HepG2 (cell line): Measurements from ENCODE around the gene SECTM1. TPM values are rescaled to one million over a fixed set of nuclear protein-coding genes. Genes with fewer than 3 reads are reported as not detected.
A peak's percentile ranks its signal among the peaks of the same experiment; 100 is the strongest.

Experiments
- FUBP1 ChIP-seq: sonication (generic); formaldehyde crosslinking; IDR thresholded peaks from 2 replicates; pipeline ENCODE4 v1.5.1; 2020; ENCODE audit warnings: missing genetic modification reagents, mild to moderate bottlenecking, borderline replicate concordance
- MEF2D ChIP-seq: sonication (generic); formaldehyde crosslinking; IDR thresholded peaks from 2 replicates; pipeline ENCODE4 v1.5.1; 2020; ENCODE audit warnings: mild to moderate bottlenecking, missing genetic modification reagents
- MTA1 ChIP-seq: sonication (generic); formaldehyde crosslinking; IDR thresholded peaks from 2 replicates; pipeline ENCODE4 v1.4.0; 2020; ENCODE audit warnings: missing genetic modification reagents, mild to moderate bottlenecking, borderline replicate concordance
- NCOA2 ChIP-seq: sonication (generic); formaldehyde crosslinking; IDR thresholded peaks from 2 replicates; pipeline ENCODE4 v1.8.0; 2022; ENCODE audit warnings: inconsistent platforms
- NFIC ChIP-seq: IDR thresholded peaks from 2 replicates; pipeline ENCODE4 v1.6.1; 2012; ENCODE audit warnings: mild to moderate bottlenecking, low read length, inconsistent platforms
- POLR2AphosphoS5 ChIP-seq: IDR thresholded peaks from 2 replicates; pipeline ENCODE4 v1.6.1; 2012; ENCODE audit warnings: low read depth, low read length
- STAT6 ChIP-seq: sonication (generic); formaldehyde crosslinking; IDR thresholded peaks from 2 replicates; pipeline ENCODE4 v1.4.0; 2020; ENCODE audit warnings: missing genetic modification reagents, mild to moderate bottlenecking, borderline replicate concordance
- TFAP4 ChIP-seq: sonication (generic); IDR thresholded peaks from 2 replicates; pipeline ENCODE4 v1.6.1; 2016; ENCODE audit warnings: low read depth, borderline replicate concordance
- THAP9 ChIP-seq: sonication (generic); formaldehyde crosslinking; IDR thresholded peaks from 2 replicates; pipeline ENCODE4; 2020; ENCODE audit warnings: missing genetic modification reagents, mild to moderate bottlenecking, borderline replicate concordance
- YEATS4 ChIP-seq: sonication (generic); formaldehyde crosslinking; IDR thresholded peaks from 2 replicates; pipeline ENCODE4 v1.4.0; 2020; ENCODE audit warnings: missing genetic modification reagents, borderline replicate concordance
- ZNF138 ChIP-seq: sonication (generic); formaldehyde crosslinking; IDR thresholded peaks from 2 replicates; pipeline ENCODE4 v1.5.0; 2020; ENCODE audit warnings: mild to moderate bottlenecking, low read depth, missing genetic modification reagents
- ZNF569 ChIP-seq: sonication (generic); formaldehyde crosslinking; IDR thresholded peaks from 2 replicates; pipeline ENCODE4 v1.5.0; 2020; ENCODE audit warnings: mild to moderate bottlenecking, missing genetic modification reagents, moderate library complexity, borderline replicate concordance
- ZNF747 ChIP-seq: sonication (generic); formaldehyde crosslinking; IDR thresholded peaks from 2 replicates; pipeline ENCODE4 v1.8.1; 2023; ENCODE audit warnings: missing genetic modification reagents, mild to moderate bottlenecking, borderline replicate concordance
- ZNF777 ChIP-seq: sonication (generic); formaldehyde crosslinking; IDR thresholded peaks from 2 replicates; pipeline ENCODE4 v1.4.0; 2020; ENCODE audit warnings: missing genetic modification reagents
- polyA plus RNA-seq, 8 experiments: library from polyadenylated mRNA; depleted of rRNA in 3 of 8; stranded (reverse) in 7 of 8; unstranded in 1 of 8; fragments of >200 nt; fragmentation: Illumina TruSeq in 4 of 8; extraction: Trizol in 4 of 8; gene quantifications; 2 replicates each; pipeline versions ENCODE4 v1.2.1 to v1.2.3, GENCODE V29; 2011 to 2016; ENCODE audit warnings: low read depth in 4 of 8, missing spikeins in 1 of 8, mixed read lengths in 1 of 8; ENCODE audit not compliant: insufficient read depth in 1 of 8
- total RNA-seq, 5 experiments: library from RNA; depleted of rRNA; stranded (reverse); fragments of >200 nt; fragmentation: Illumina TruSeq; extraction: Trizol; gene quantifications; 2 replicates each; pipeline ENCODE4 v1.2.3, GENCODE V29; 2016; ENCODE audit warnings: low read depth in 1 of 5
- TF ChIP-seq, protein P1 (sequence below): sonication (generic); formaldehyde crosslinking; IDR thresholded peaks from 2 replicates; pipeline ENCODE4 v1.5.0; 2020; ENCODE audit warnings: mild to moderate bottlenecking, missing genetic modification reagents, borderline replicate concordance
- TF ChIP-seq, protein P2 (sequence below): sonication (generic); formaldehyde crosslinking; IDR thresholded peaks from 2 replicates; pipeline ENCODE4 v1.5.0; 2020; ENCODE audit warnings: missing genetic modification reagents, mild to moderate bottlenecking, borderline replicate concordance

Gene SECTM1
- total and polyA plus RNA-seq, 2 of the 13 experiments (the other 11 are each of a cell fraction or from before 2014, with no cell fraction given): 3.5 to 5.3 TPM

GRCh38 chr17:82342361-82343079 lies 9.0 kb upstream of the SECTM1 start (continued):
- TF ChIP-seq ZNF777 (CRISPR knock-in tag) (no peak), POLR2AphosphoS5 (peak; percentile 13; the same call in 1 of the 2 replicates), TFAP4 (peak; percentile 84), NFIC (no peak), ZNF747 (CRISPR knock-in tag) (0 out of 2 replicates have a peak, but pooled peaks have one; percentile 35), YEATS4 (CRISPR knock-in tag) (no peak), ZNF138 (CRISPR knock-in tag) (no peak; the same call in 1 of the 2 replicates), MTA1 (CRISPR knock-in tag) (peak; percentile 75; the same call in 1 of the 2 replicates), NCOA2 (CRISPR knock-in tag) (peak; percentile 18; the same call in 1 of the 2 replicates), ZNF569 (CRISPR knock-in tag) (no peak), THAP9 (CRISPR knock-in tag) (no peak), MEF2D (CRISPR knock-in tag) (0 out of 2 replicates have a peak, but pooled peaks have one; percentile 1), FUBP1 (CRISPR knock-in tag) (no peak), STAT6 (CRISPR knock-in tag) (no peak)
- TF ChIP-seq, protein P1, sequence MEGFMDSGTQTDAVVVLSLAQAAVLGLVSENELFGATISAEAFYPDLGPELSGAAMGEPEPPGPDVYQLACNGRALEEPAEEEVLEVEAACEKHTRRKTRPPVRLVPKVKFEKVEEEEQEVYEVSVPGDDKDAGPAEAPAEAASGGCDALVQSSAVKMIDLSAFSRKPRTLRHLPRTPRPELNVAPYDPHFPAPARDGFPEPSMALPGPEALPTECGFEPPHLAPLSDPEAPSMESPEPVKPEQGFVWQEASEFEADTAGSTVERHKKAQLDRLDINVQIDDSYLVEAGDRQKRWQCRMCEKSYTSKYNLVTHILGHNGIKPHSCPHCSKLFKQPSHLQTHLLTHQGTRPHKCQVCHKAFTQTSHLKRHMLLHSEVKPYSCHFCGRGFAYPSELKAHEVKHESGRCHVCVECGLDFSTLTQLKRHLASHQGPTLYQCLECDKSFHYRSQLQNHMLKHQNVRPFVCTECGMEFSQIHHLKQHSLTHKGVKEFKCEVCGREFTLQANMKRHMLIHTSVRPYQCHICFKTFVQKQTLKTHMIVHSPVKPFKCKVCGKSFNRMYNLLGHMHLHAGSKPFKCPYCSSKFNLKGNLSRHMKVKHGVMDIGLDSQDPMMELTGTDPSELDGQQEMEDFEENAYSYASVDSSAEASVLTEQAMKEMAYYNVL: peak; percentile 65; the same call in 1 of the 2 replicates
- TF ChIP-seq, protein P2, sequence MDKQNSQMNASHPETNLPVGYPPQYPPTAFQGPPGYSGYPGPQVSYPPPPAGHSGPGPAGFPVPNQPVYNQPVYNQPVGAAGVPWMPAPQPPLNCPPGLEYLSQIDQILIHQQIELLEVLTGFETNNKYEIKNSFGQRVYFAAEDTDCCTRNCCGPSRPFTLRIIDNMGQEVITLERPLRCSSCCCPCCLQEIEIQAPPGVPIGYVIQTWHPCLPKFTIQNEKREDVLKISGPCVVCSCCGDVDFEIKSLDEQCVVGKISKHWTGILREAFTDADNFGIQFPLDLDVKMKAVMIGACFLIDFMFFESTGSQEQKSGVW (CRISPR knock-in tag): no peak
